UCSD-AML1 (cell line): ENCODE data around the gene BNC2.
A peak's percentile ranks its signal among the peaks of the same experiment; 100 is the strongest.

Experiments
- DNase-seq: peaks from one replicate; lab custom pipeline; 2025; ENCODE audit not compliant: unreplicated experiment; lab: John Stamatoyannopoulos, UW

BNC2 gene

DNA sequence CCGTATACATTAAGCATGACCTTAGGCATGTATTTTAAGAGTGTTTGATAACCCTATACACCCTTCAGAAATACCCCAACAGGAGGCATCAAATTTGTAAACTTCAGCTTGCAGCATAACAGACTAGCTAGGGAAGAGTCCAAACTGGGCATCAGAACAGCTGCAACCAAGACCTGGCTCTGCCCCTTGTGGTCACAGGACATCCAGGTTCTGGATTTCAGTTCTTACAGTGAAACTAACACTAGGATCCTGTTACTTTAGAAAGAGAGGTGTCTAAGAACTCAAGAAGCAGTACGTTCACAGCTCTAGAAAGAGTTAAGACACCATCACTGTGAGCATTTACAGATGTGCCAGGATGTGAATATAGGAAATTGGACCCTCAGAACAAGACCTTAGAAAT, 229.8 kb downstream of the BNC2 start:
- DNase-seq = no peak

DNA sequence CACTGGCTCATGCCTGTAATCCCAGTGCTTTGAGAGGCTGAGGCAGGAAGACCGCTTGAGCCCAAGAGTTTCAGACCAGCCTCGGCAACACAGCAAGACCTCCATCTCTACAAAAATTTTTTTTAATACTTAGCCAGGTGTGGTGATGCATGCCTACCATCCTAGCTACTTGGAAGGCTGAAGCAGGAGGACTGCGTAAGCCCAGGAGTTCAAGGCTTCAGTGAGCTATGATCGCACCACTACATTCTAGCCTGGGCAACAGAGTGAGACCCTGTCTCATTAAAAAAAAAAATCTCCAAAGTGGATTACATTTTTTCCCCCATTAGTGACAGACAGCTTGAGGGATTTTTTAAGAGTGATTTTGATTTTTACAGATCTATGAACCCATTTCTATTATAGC, 230.8 kb downstream of the BNC2 start:
- no peak for DNase-seq

DNA sequence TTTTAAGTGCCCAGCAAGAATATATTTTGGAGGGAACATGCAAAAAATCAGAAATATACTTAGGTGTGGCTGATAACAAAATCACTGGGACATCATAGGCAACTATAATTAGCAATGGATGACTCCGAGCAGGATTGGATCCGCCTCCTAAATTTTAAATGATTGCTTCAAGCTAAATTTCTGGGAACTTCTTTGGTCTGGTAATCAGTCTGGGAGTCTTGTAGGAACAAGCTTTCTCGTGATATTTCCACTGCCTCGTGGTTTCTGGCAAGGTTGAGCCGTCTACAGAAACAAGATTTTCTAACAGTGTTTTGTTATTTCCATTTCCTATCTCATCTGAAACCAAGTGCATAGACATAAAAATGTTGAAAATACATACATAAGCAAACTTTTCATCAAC, 232.6 kb downstream of the BNC2 start:
- DNase-seq = no peak

DNA sequence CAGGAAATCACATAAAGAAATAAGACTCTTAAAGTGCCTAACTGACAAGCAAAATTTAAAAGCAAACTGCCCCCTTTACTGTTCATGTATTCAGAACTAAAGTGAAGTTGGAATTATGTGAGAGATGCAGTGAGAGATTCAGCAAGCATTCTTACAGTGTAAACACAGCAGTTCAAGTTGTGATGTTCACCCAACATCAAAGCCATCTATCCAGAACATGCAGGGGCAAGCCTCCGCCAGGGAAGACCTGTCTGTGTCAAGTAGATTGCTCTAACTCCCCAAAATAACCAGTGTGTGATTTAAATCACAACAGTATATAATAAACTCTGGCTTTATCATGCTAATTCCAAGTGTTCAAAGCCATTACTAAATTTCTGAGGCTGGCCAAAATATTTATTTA, 233.3 kb downstream of the BNC2 start:
- no peak for DNase-seq

DNA sequence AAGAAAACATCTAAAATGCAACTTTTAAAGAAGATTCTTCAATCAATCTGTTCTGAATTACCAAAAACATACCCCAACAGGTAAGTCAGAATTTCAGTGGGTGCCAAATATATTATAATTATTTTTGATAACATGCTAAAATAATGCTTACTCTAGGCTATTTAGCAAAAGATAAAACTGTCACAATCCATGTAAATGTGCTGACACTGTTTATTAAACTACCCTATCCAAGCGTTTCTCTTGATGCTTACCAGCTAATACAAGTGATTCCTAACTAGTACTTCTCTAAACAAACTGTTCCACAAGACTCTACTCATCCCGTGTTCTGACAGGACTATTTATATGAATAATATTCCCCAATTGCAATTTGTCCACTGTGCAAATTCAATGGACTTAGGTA, 236.7 kb downstream of the BNC2 start:
- no peak for DNase-seq

DNA sequence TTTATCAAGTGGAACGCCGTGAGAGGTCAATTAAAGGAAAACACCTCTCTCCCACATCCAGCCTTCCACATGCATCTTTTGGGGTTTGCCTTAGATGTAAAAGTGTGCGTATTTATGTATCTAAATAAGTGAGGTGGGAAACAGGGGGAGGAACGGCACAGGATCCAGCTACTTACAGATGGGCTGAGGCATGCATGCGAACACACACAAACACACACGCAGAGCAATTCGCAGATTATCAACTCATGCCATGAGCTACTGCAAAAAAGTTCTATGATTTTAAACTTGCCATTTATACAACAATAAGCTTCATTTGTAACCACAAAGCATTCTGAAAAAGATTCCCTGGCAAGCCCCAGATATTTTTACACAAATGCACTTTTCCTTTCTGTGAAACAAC, 242.1 kb downstream of the BNC2 start:
- DNase-seq = no peak

DNA sequence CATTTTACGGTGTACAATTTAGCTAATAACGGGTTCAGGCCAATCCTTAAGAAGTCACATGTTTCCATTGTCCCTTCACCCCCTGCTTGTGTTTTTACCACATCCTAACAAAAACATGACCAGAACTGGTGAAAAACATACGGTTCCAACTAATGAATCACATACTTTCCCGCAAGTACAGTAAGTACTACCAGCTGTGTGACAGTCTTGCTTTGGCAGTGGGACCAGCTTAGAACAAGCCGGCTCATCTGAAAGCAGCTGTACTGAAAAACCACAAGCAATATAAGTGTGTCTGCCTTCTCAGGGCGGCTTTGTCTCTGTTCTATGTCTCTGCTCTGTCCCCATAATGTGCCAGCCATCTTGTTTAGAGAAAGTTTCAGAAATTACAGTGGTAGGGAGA, 242.5 kb downstream of the BNC2 start:
- no peak for DNase-seq

DNA sequence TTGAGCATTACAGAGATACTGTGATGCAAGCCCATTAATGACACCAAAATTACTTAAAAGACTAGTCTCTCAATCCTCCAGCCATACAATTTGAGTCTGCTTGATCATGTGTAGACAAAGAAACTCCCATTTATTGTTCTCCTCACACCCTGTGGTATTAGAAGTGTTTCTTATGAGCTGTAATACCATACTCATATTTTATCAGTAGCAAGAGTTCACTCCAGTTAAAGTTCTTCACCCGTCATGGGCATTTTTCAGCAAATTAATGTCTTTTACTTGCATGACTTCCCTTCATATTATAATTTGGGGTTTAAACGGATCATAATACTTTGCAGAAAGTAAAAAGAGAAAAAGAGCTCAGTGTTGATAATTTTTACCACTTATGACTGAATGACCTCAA, 242.9 kb downstream of the BNC2 start:
- DNase-seq = no peak

DNA sequence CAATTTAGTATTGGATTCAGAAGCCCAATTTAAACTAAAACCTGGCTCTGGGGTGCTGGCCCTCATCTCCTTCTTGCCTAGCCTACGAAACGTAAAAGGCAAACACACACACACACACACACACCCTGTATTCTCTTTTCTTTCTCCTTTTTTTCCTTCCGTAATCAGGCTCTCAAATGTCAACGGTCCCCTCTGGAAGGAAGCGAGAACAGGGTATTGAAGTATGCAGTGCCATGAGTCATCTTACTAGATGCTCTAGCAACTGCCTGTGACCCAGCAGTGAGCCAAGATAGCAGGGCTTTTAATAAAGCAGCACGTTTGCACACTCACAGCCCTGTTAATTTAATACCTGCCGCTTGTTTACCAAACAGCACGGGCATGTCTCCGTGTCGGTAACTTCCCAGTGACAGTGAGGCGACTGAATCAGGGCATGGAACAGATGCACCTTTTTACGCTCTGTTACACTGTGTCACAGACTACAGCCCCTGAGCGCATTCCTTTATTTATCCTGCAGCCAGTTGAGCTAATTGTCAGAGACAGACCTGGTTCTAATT, 243.8 kb downstream of the BNC2 start:
- DNase-seq = peak; percentile 11

DNA sequence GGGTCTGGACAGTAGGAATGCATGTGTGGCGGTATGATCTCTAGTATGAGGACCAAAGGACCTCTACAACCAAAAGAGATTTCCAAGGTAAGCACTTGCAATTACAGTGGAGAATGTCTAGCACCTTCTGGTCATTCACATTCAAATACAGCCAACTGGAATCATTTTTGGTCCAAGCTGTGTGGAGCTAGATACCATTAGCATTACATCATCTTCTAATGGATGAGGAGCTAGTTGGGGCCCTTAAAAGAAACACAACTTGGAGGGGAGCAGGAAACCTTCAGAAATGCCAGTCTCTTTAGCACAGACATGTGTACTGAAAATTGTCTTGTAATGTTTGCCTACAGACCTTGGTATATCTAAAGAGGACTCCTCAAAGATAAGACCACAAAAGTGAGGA, 244.7 kb downstream of the BNC2 start:
- no peak for DNase-seq

DNA sequence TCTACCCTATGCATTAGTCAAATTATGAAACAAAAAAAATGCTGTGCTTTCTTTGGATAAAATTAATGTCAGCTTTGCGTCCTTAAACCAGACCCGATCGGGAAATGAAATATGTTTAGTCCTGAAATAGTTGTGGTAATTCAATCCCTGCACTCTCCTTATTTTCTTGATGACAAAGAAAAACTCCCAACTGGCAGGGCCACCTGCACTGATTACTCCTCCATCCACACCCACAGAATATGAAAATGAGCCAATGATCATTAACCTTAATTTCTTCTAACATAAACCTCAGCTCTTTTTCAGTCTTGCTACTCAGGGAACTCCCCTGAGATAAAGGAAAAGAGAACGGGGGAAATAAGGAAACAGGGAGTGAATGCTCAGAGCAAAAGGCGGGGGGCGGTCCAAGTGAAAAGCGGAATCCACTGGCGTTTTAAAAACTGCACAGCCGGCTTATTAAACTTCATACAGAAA, 245.3 kb downstream of the BNC2 start:
- DNase-seq = no peak

DNA sequence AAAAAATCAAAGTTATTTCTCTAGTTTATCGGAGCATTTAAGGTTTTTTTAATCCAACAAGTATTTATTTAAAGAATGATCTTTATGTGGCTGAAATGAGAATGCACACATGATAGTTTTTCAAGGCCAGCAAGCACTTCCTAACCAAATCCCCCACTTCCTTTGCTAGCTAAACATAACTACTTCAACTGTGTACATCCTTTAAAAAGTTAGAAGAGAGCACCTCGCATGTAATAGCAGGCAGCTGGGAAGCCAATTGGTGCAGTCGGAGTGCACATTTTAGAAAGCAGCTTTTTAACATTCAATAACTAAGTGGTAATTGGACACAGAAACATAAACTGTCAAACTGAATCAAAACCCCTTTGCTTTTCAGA, 245.7 kb downstream of the BNC2 start:
- DNase-seq = no peak

DNA sequence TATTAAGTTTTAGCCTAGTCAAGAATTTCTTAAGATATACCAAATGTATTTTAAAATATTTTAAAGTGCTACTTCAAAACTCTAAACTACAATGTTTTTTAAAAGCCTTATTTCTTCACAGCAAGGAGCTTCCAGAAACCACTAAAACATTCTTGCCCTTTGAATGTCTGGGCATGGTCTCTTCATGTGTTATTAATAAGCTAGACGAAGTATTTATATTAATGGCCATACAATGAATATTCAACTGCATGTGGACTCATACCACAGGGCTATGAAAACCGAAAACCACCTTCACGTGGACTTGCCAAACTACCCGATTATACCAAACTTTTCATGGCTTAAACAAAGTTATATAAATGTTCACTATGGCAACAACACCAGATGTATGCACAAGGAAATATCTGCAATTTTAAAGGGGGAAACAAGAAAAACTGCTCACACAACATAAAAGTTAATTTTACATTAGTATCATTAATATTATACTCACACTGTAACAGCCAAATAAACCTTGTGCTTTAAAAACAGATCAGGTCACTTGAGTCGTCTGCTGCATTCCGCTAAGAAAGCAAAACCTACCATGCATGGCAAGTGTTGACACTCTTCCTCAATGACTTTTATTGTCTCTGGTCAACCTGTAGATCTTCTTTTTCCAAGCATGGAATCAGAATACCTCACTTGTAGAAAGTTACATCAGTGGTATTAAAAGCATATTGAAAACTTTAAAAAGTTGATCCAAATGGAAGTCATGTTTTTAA, 246.3 kb downstream of the BNC2 start:
- no peak for DNase-seq

DNA sequence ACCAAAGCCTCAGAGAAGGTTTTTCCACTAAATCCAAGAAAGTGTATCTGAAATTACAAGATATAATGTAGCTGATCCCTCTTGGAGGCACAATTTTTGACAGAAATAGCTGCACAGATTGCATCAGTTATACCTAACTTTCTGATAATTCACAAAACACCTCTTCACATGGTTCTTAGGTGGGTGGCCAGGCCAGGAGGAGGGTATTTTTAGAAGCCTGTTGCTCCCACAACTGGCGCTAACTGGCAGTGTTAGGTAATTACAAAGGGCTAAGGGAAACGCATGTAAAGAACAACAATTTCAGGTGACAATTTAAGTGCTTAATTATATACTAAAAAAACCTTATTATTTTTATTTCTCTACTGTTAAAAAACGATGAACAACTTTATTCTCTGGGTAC, 247.9 kb downstream of the BNC2 start:
- no peak for DNase-seq

DNA sequence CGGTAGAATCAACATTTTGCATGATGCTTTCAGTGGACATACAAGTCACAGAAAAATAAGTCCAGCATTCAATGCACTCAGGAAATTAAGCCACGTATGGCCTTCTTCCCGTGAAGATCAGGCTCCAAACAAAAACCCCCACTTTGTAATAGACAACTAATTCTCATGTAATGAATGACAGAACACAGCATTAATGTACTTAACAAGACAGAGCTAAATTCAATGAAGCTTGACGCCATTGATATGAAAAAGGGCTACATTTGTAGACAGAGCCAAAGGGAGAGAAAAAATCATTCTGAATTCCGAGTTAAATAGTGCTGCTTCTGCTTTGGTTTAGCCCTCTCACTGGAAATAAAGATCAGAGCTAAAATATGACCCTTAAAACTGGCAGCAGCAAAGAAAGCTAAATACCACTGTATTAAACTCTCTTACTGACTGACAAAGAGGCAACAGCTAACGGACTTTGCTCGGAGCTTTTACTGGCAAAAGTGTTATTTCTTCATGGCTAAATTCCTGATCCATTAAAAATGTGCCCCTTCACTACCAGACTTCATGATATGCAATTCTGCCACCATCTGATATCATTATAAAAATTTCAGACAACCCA, 250.5 kb downstream of the BNC2 start:
- no peak for DNase-seq

DNA sequence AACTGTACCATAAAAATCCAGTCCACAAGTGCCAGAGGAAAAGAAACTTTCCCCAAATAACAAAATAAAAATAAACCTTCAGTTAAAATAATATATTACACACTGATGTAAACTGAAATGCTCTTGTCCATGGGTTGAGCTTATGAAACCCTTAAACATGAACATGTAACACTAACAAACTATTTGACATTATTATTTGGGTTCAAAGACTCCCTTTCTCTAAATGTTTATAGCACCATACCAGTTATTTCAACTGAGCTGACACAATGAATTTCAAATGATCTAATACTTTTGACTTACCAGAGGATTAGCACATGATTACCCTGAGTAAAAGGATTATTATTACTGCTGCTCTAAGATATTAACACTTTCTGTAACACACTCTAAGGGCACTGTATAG, 251.1 kb downstream of the BNC2 start:
- DNase-seq = no peak

DNA sequence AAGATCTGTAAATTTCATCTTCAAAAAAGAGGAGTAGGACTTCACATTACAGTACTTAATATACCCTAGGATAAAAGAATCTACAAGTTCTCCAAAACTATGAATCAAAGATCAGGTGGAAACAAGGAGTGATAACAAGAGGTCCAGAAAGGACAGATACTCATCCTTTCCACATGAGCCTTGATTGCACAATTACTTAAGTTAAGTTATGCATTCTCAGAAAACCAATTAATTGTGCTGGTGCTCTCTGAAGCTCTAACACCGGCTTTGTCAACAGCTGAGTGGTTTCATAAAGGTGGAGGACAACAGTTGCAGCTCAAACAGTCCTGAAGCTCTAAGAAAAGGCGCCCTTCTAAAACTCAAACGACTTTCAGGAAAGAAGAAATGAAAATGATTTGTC, 251.9 kb downstream of the BNC2 start:
- no peak for DNase-seq

DNA sequence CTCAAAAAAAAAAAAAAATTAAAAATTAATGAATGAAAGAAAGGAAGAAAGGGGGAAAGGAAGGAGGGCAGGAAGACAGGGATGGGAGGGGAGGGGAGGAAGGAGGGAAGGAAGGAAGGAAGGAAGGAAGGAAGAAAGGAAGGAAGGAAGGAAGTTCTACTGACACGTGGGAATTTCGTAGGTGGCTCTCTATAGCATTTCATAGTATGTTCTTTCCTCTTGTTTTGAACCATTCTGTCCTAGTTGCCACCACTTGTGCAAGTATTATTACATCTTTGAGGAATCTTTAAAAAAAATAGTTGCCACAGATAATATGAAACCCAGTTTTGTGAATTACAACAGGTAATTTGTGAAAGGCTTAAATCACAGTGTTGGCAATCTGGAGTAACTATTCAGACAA, 253.8 kb downstream of the BNC2 start:
- no peak for DNase-seq

DNA sequence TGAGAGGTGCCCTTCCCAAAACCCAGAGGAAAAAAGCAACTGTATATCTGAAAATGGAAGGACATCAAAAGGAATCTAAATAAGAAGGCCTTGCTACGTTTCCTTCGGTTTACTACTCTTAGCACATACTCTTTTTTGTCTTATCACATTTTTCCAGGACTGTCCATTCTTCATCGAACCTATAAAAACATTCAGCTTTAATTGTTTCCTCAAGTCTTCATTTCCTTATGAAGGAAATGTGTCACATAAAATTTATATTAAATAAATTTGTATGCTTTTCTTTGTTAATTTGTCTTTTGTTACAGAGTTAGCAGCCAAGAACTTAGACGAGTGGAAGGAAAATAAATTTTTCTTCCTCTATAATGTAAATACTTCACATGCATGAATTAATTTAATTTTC, 255.0 kb downstream of the BNC2 start:
- no peak for DNase-seq

DNA sequence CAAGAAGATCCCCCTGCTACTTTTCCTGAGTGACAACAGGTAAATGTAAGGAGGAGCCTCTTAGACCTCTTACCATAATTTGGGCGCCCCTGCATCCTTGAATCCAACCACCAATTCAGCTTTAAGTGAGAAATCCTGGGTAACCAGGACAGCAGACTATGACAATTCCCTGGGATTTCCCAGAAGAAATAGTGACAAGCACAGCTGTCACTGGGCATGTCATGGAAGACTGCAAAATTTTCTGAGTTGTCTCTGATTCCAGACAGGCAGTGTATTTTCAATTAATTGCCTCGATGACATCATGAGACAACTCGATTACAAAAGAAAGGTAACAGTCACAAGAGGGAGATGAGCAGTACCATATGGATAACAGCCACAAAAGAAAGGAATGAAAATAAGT, 256.9 kb downstream of the BNC2 start:
- DNase-seq = no peak

DNA sequence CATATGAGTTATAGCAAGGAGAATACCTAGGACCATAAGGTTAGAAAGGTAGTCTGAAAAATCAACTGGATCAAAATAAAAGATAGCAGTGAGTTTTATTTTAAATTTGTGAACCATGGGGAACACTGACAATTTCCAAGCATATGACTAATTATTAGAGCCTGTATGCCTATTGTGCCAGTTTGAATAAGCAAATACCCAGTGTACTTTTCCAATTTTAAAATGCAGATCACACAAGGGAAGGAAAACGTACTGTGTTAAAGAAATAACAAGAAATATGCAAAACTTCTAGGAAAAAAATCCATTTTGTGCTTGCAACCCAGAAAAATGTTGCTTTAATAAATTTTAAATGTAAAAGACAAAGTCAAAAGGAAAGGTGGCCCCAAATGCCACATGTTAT, 257.4 kb downstream of the BNC2 start:
- no peak for DNase-seq

DNA sequence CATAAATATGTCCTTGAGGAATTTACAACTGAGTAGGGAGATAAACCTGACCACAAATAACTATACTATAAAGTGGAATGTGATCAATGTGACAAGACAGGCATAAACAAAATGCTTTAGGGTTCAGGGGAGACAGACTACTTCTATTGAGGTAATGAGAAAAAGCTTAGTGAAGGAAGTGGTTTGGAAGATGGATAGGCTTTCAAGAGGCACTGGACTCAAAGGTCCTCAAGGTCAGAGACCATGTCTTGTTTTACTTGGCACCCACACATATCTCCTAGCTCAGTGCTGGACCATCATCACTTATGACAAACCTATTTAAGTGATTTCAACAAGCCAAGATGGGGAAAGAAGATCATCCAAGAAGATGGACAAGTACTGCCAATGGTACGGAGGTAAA, 257.8 kb downstream of the BNC2 start:
- DNase-seq = no peak

DNA sequence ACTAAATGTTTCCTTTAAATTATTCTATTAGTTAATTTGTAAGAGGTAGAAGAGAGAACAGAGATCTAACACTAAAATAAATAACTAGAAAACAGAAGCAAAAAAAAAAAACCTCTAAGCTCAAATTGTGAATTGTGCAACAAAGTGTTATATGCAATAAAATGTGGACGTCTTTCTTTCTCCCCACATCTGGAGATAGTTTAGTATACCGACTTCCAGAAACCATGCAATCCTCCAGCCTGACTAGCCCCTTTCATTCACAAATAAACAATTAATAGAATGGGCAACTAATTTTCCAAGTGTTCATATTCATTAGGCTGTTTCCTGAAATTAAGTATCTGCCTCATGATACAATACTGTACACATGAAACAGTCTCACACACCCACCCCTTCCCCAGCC, 258.5 kb downstream of the BNC2 start:
- no peak for DNase-seq
